GM18499 (cell line): ENCODE data around the gene TAF1C.

Experiments
- ATAC-seq: cut with Tn5 transposase; IDR thresholded peaks from one replicate; pipeline ENCODE4 v1.9.1; 2021; ENCODE audit warnings: moderate number of reproducible peaks; ENCODE audit not compliant: insufficient read depth, unreplicated experiment

TAF1C gene

GRCh38 chr16:84190731-84191388 lies 4.0 kb upstream of the TAF1C start, which contains the start of gene ADAD2:
ADAD2 (plus strand) TSS chr16:84191157; CDS start chr16:84191231, 74 bp downstream.
- ATAC-seq, result no peak

DNA sequence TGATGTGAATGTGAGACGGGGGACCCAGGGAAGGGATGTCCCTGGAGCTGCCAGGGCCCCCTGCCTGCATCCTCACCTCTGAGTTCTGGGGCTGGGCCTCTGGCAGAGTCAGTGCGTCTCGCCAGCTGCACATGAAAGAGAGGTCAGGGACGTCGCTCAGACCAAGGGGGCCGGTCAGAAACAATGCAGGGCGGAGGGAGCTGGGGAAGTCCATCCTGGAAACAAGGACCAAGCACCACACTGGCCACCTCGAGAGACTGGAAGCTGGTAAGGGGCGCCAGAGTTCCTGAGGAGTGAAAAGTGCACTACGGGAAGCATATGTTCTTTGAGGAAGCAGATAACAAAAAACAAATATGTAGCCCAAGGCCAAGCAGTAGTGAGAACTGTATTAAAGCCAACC lies 2.1 kb downstream of the TAF1C start:
- ATAC-seq, result no peak

GRCh38 chr16:84183911-84184591 lies 2.8 kb downstream of the TAF1C start:
- no peak for ATAC-seq

DNA sequence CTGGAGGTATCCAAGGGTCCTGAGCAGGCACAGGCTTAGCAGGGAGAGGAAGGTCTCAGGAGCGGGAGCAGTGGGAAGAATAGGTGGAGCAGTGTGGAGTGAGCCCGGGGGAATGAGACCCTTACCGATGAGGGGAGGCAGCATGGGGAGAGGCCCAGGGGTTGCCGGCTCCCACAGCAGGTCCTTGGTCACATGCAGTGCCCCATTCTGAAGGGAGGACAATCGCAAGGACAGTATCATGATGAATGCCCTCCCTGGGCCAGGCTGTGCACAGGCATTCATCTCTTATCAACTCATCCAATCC lies 3.3 kb downstream of the TAF1C start:
- no peak for ATAC-seq

- ATAC-seq, result no peak
These were observed 3.9 kb downstream of the TAF1C start for GRCh38 chr16:84182680-84183571.

DNA sequence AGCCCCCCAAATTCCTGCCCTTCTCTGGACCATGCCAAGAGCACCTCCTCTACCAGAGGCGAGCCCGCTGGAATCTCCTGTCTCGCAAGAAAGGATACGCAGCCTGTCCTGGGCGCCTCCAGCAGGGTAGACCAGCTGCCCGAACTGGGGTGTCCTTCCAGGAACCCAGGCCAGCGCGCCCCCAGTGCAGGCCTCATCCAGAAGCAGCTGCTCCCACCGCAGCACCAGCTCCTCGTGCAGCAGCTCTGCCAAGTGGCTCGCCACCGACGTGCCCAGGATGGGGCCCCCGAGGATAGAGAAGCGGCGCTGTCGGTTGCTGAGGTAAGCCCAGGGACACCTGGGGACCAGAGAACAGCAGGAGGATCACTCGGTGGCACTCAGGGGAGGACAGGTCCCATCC lies 4.8 kb downstream of the TAF1C start:
- ATAC-seq, result no peak

GRCh38 chr16:84181144-84181915 lies 5.5 kb downstream of the TAF1C start:
- ATAC-seq, result no peak

- no peak for ATAC-seq
These were observed 6.2 kb downstream of the TAF1C start for GRCh38 chr16:84180519-84181140.

- ATAC-seq, result no peak
These were observed 7.1 kb downstream of the TAF1C start for GRCh38 chr16:84179612-84180320.

- no peak for ATAC-seq
These were observed 7.8 kb downstream of the TAF1C start for GRCh38 chr16:84178892-84179611.

GRCh38 chr16:84178146-84178765 lies 8.6 kb downstream of the TAF1C start:
- ATAC-seq, result no peak

DNA sequence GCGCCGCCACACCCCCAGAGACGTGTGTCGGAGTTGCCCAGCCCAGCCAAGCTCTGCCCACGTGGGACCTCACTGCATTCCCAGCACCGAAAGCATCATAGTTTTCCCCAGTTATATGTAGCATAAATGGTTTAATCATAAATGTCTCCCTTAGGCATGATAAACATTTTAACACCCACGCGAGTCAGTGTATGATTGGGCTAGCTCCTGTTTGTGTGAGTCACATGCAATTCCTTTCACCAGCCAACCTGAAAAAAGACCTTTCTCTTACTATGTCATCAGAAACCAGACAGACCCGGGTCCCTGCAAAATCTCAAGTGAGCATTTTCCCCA lies 9.2 kb downstream of the TAF1C start:
- no peak for ATAC-seq

GRCh38 chr16:84176192-84177053 lies 10.4 kb downstream of the TAF1C start:
- ATAC-seq, result no peak

DNA sequence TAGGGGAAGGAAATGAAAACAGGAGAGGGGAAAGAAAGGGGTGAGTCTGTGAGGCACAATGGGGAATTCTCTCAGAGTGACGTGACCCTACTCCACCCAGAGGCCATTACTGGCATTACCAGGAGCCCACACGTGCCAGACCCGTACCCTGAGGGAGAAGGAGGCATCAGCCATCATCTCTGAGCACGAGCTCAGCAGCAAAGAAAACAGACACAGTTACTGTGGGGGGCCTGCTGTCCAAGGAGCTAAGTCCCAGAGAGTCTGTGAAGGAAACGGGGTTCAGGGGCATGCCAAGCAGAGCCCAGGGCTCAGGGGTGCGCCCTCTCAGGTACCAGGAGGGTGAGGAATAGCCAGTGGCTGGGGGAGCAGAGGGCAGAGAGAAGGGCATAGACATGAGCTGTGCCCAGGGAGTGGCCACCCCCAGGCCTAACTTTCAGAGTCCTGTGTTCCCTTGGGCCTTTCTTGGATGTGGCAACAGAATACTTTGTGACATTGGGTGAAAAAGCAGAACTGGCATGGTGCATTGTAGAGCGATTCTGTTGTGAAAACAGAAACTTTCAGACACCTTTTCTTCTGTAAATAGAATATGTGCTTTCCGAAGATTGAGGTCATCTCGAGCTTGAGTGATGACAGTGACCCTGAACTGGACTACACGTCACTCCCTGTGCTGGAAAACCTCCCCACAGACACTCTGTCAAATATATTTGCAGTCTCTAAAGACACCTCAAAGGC lies 11.3 kb downstream of the TAF1C start:
- ATAC-seq, result no peak

- no peak for ATAC-seq
These were observed 12.5 kb downstream of the TAF1C start for GRCh38 chr16:84174396-84174795.

- no peak for ATAC-seq
These were observed 17.0 kb downstream of the TAF1C start for GRCh38 chr16:84169765-84170310.
